H1 (cell line): Measurements from ENCODE around the gene ELL. TPM values are rescaled to one million over a fixed set of nuclear protein-coding genes. Genes with fewer than 3 reads are reported as not detected.

ENCODE experiments used
- CTCF ChIA-PET: fragments of 300-600 bp; sonication (Branson Sonifier 250); formaldehyde crosslinking; loops from one replicate; lab custom pipeline; 2021; ENCODE audit not compliant: partially characterized antibody; lab: Charles Lee
- POLR2A ChIA-PET: fragments of 300-600 bp; sonication (Branson Sonifier 250); formaldehyde crosslinking; loops from one replicate; lab custom pipeline; 2021; ENCODE audit warnings: inconsistent platforms; ENCODE audit not compliant: partially characterized antibody; lab: Charles Lee
- DNase-seq, 2 experiments: peaks; one replicate each; pipeline versions ENCODE4 v3.0.0 to v3.0.0-alpha.2; 2010 to 2022; ENCODE audit warnings: low spot score in 2 of 2, low read depth in 1 of 2, mixed read lengths in 1 of 2
- FAIRE-seq: peaks from 2 replicates; lab custom pipeline; 2011; peaks lifted over from hg19 to GRCh38; lab: Jason Lieb, UNC
- H2AFZ ChIP-seq: 2 replicates; pipeline ENCODE4 v1.8.1; 2012; ENCODE audit warnings: low read length, inconsistent platforms
- H2AK5ac ChIP-seq: 2 replicates; pipeline ENCODE4 v1.6.1; 2013; ENCODE audit warnings: low read depth, low read length
- H2BK120ac ChIP-seq: replicated peaks from 2 replicates; pipeline ENCODE3; 2013; ENCODE audit warnings: low read depth, low read length, inconsistent platforms
- H2BK12ac ChIP-seq: 2 replicates; pipeline ENCODE4 v1.6.1; 2013; ENCODE audit warnings: low read depth, low read length
- H2BK15ac ChIP-seq: 2 replicates; pipeline ENCODE4 v1.6.1; 2013; ENCODE audit warnings: low read length
- H2BK20ac ChIP-seq: 2 replicates; pipeline ENCODE4 v1.6.1; 2013; ENCODE audit warnings: low read length
- H2BK5ac ChIP-seq: 2 replicates; pipeline ENCODE4 v1.6.1; 2013; ENCODE audit warnings: low read depth, low read length
- H3K14ac ChIP-seq: 2 replicates; pipeline ENCODE4 v1.6.1; 2013; ENCODE audit warnings: inconsistent platforms; ENCODE audit not compliant: insufficient read length
- H3K18ac ChIP-seq: 2 replicates; pipeline ENCODE4 v1.6.1; 2013; ENCODE audit warnings: low read length; ENCODE audit errors: extremely low read depth
- H3K23ac ChIP-seq: 2 replicates; pipeline ENCODE4 v1.6.1; 2013; ENCODE audit warnings: inconsistent platforms; ENCODE audit not compliant: insufficient read length
- H3K23me2 ChIP-seq: 2 replicates; pipeline ENCODE4 v1.6.1; 2013; ENCODE audit warnings: low read depth, low read length
- H3K27ac ChIP-seq: 2 replicates; pipeline ENCODE4 v1.6.1; 2011; ENCODE audit warnings: low read depth, low read length, inconsistent platforms
- H3K27me3 ChIP-seq, 4 experiments: replicated peaks in 1 of 4; 1 replicate in 1 of 4; 2 replicates in 3 of 4; pipeline versions ENCODE4 v1.6.1 to v1.8.1; 2011 to 2013; ENCODE audit warnings: low read length in 3 of 4, mild to moderate bottlenecking in 3 of 4, inconsistent platforms in 2 of 4, mixed read lengths in 2 of 4, moderate library complexity in 1 of 4; ENCODE audit not compliant: control insufficient read depth in 3 of 4, insufficient read depth in 3 of 4; ENCODE audit errors: extremely low read depth in 1 of 4
- H3K36me3 ChIP-seq, 4 experiments: 2 replicates each; pipeline versions ENCODE4 v1.6.1 to v1.8.1; 2011 to 2013; ENCODE audit warnings: mild to moderate bottlenecking in 4 of 4, low read length in 3 of 4, moderate library complexity in 2 of 4, control low read depth in 1 of 4, inconsistent platforms in 1 of 4; ENCODE audit not compliant: insufficient read depth in 4 of 4, control insufficient read depth in 2 of 4
- H3K4ac ChIP-seq: replicated peaks from 2 replicates; pipeline ENCODE3; 2013; ENCODE audit warnings: low read length, low read depth, mixed read lengths, inconsistent platforms; ENCODE audit not compliant: insufficient read length
- H3K4me1 ChIP-seq, 4 experiments: replicated peaks in 1 of 4; 1 replicate in 1 of 4; 2 replicates in 3 of 4; pipeline versions ENCODE4 v1.6.1 to v1.8.1; 2011 to 2013; ENCODE audit warnings: low read length in 3 of 4, inconsistent platforms in 2 of 4, mixed read lengths in 1 of 4; ENCODE audit not compliant: insufficient read depth in 4 of 4, control insufficient read depth in 3 of 4
- H3K4me2 ChIP-seq, 2 experiments: 2 replicates each; pipeline versions ENCODE4 v1.6.1 to v1.8.1; 2011 to 2013; ENCODE audit warnings: low read depth in 2 of 2, low read length in 2 of 2, control low read depth in 1 of 2, inconsistent platforms in 1 of 2, mild to moderate bottlenecking in 1 of 2; ENCODE audit not compliant: insufficient read depth in 1 of 2
- H3K4me3 ChIP-seq, 4 experiments: fragments of 200-600, 300-600 bp in 1 of 4; sonication (generic), shearing (Covaris generic), sonication (Bioruptor Twin) in 1 of 4; 2 replicates each; pipeline versions ENCODE4 v1.5.1 to v1.8.1; 2011 to 2016; ENCODE audit warnings: low read length in 4 of 4, low read depth in 3 of 4, control low read depth in 2 of 4, inconsistent platforms in 2 of 4, mild to moderate bottlenecking in 2 of 4, mixed read lengths in 1 of 4, moderate library complexity in 1 of 4; ENCODE audit not compliant: insufficient read depth in 2 of 4; ENCODE audit errors: extremely low read depth in 1 of 4
- H3K56ac ChIP-seq: replicated peaks from 2 replicates; pipeline ENCODE3; 2013; ENCODE audit warnings: low read depth, mild to moderate bottlenecking, mixed read lengths, low read length, inconsistent platforms; ENCODE audit not compliant: insufficient read length
- H3K79me1 ChIP-seq: 2 replicates; pipeline ENCODE4 v1.6.1; 2013; ENCODE audit warnings: low read depth, low read length, control low read depth
- H3K79me2 ChIP-seq, 2 experiments: 2 replicates each; pipeline versions ENCODE4 v1.6.1 to v1.8.1; 2012 to 2013; ENCODE audit warnings: low read length in 2 of 2, mild to moderate bottlenecking in 2 of 2, inconsistent platforms in 1 of 2; ENCODE audit not compliant: insufficient read depth in 2 of 2, control insufficient read depth in 1 of 2
- H3K9ac ChIP-seq, 4 experiments: replicated peaks in 1 of 4; 1 replicate in 1 of 4; 2 replicates in 3 of 4; pipeline versions ENCODE4 v1.6.1 to v1.8.1; 2011 to 2013; ENCODE audit warnings: low read depth in 3 of 4, low read length in 3 of 4, control low read depth in 2 of 4, mild to moderate bottlenecking in 2 of 4, moderate library complexity in 2 of 4, inconsistent platforms in 1 of 4; ENCODE audit errors: extremely low read depth in 1 of 4
- H3K9me3 ChIP-seq, 2 experiments: 2 replicates each; pipeline versions ENCODE4 v1.6.1 to v1.8.1; 2012 to 2013; ENCODE audit warnings: mild to moderate bottlenecking in 2 of 2, moderate library complexity in 2 of 2, control low read depth in 1 of 2, inconsistent platforms in 1 of 2, low read depth in 1 of 2, low read length in 1 of 2, mixed read lengths in 1 of 2; ENCODE audit not compliant: insufficient read depth in 2 of 2
- H4K20me1 ChIP-seq, 2 experiments: replicated peaks in 1 of 2; 2 replicates each; pipeline versions ENCODE3 to v1.8.1; 2011 to 2013; ENCODE audit warnings: inconsistent platforms in 2 of 2, low read length in 2 of 2, mild to moderate bottlenecking in 1 of 2; ENCODE audit not compliant: insufficient read depth in 2 of 2, control insufficient read depth in 1 of 2
- H4K5ac ChIP-seq: 2 replicates; pipeline ENCODE4 v1.6.1; 2013; ENCODE audit warnings: low read length, low read depth, mixed read lengths, inconsistent platforms; ENCODE audit not compliant: insufficient read length
- H4K8ac ChIP-seq: 2 replicates; pipeline ENCODE4 v1.8.0; 2013; ENCODE audit warnings: mild to moderate bottlenecking, moderate library complexity, low read length, inconsistent platforms; ENCODE audit not compliant: insufficient read depth; ENCODE audit errors: extremely low read depth
- H4K91ac ChIP-seq: replicated peaks from 2 replicates; pipeline ENCODE3; 2013; ENCODE audit warnings: low read length, mixed read lengths, inconsistent platforms; ENCODE audit not compliant: insufficient read length
- HDAC2 ChIP-seq, 2 experiments: fragments of 300-600 bp in 1 of 2; sonication (generic) in 1 of 2; IDR thresholded peaks; 2 replicates each; pipeline ENCODE4 v1.6.1; 2011 to 2012; ENCODE audit warnings: low read depth in 2 of 2, low read length in 2 of 2, mild to moderate bottlenecking in 2 of 2, moderate library complexity in 2 of 2, borderline replicate concordance in 1 of 2, inconsistent platforms in 1 of 2
- KDM1A ChIP-seq: fragments of 200-600, 300-600 bp; sonication (generic); IDR thresholded peaks from 2 replicates; pipeline ENCODE4 v1.7.1; 2016; ENCODE audit warnings: mild to moderate bottlenecking, low read length, borderline replicate concordance
- MAFK ChIP-seq: IDR thresholded peaks from 2 replicates; pipeline ENCODE4 v1.6.1; 2012; ENCODE audit warnings: low read depth, mild to moderate bottlenecking, improper control_type of control experiment, low read length
- WGBS, 2 experiments: shearing (Covaris generic) in 1 of 2; methylation state at CpG; one replicate each; pipeline versions ENCODE4 v1.1.6 to v1.1.7; 2013 to 2015; ENCODE audit warnings: low lambda C conversion rate in 2 of 2, mixed read lengths in 2 of 2, inconsistent platforms in 1 of 2, low coverage in 1 of 2, missing lambda C conversion rate in 1 of 2; ENCODE audit not compliant: insufficient replicate concordance in 2 of 2, insufficient coverage in 1 of 2, insufficient read length in 1 of 2; ENCODE audit errors: extremely low coverage in 1 of 2, missing lambda C conversion rate in 1 of 2; 5-methylcytosine and 5-hydroxymethylcytosine counted together
- polyA plus RNA-seq, 7 experiments: library from polyadenylated mRNA; depleted of rRNA in 3 of 7; stranded (reverse) in 5 of 7; unstranded in 2 of 7; fragments of >200 nt in 5 of 7; fragments of 200-250 nt in 2 of 7; gene quantifications; 1 replicate in 5 of 7; 2 replicates in 1 of 7; 4 replicates in 1 of 7; pipeline versions ENCODE4 v1.2.1 to v1.2.3, GENCODE V29; 2011 to 2013; ENCODE audit warnings: missing spikeins in 2 of 7, mixed read lengths in 2 of 7
- total RNA-seq: library from RNA; stranded (reverse); fragmentation: NEBNext Ultra II Directional; extraction: Animal tissue kit (Norgen Biotek cat#: 25700); gene quantifications from 2 replicates; pipeline ENCODE4 v1.2.1, GENCODE V29; 2021

ELL gene
- total and polyA plus RNA-seq, 2 of the 8 experiments (the other 6 are each of a cell fraction or from before 2014, with no cell fraction given) = 5.2 to 10.5 TPM

- no peaks in the 10 kb centered on the region for H3K23me2 ChIP-seq
- 86% methylated on average over 37 of the region's 37 CpGs; no CpG with 5 or more reads in 1 of the 2 experiments for WGBS, 2 experiments
- H2BK15ac ChIP-seq = peak overlapping the region; percentile 25; the same call in 1 of the 2 replicates
- peaks cover 0 to 3% (median under 1%) of the 10 kb centered on the region in 4 experiments; a peak in 3 of 7 replicates for H3K27me3 ChIP-seq
- H3K14ac ChIP-seq = no peak overlapping the region
- no peak overlapping the region for H4K5ac ChIP-seq
- H4K91ac ChIP-seq = peak overlapping the region; percentile 2
- H4K8ac ChIP-seq = peak overlapping the region; percentile 29; the same call in 1 of the 2 replicates
- peak overlapping the region; percentile 75 for H3K4ac ChIP-seq
- DNase-seq = no peak
- no peaks in the 10 kb centered on the region for H3K79me1 ChIP-seq
- H3K9me3 ChIP-seq = no peaks in the 10 kb centered on the region
- no peak overlapping the region for H3K23ac ChIP-seq
- H3K56ac ChIP-seq = no peak overlapping the region
- H2AFZ ChIP-seq = 0 out of 2 replicates have a peak overlapping the region, but pooled peaks have one; percentile 12
- FAIRE-seq = no peak
- H3K36me3 ChIP-seq = no peaks in the 10 kb centered on the region
- peak overlapping the region; percentile 8; the same call in 1 of the 2 replicates for H2BK20ac ChIP-seq
- H3K27ac ChIP-seq = no peak overlapping the region
- ChIA-PET CTCF (interaction anchor here (0.7 to 12.8 kb wide), 10 partner anchors 8 to 118 kb away, joined by 3 to 174 read pairs (median 4); partner anchors contain the start of gene GDF15), POLR2A (interaction anchor here (0.8 to 3.4 kb wide), 7 partner anchors 20 to 126 kb away, joined by 3 to 12 read pairs (median 3); partner anchors contain the start of gene JUND)
- peak overlapping the region in 1 of 4 experiments; percentile 51; a peak in 3 of 8 replicates for H3K4me3 ChIP-seq
- peak overlapping the region; percentile 69; the same call in 1 of the 2 replicates for H2BK5ac ChIP-seq
- H3K18ac ChIP-seq = peak overlapping the region; percentile 38; the same call in 1 of the 2 replicates
- no peak overlapping the region for H2BK120ac ChIP-seq
- H3K4me2 ChIP-seq = peak overlapping the region; percentile 26 to 63; a peak in 2 of 4 replicates
- H2AK5ac ChIP-seq = 0 out of 2 replicates have a peak overlapping the region, but pooled peaks have one; percentile 33
- no peaks in the 10 kb centered on the region for H4K20me1 ChIP-seq
- peak overlapping the region; percentile 45; the same call in 1 of the 2 replicates for H2BK12ac ChIP-seq
- no peak overlapping the region; a peak in 2 of 7 replicates for H3K9ac ChIP-seq
- peaks cover 0 to 12% (median 4%) of the 10 kb centered on the region in 4 experiments; a peak in 5 of 7 replicates for H3K4me1 ChIP-seq
- TF ChIP-seq KDM1A (peak; percentile 95), HDAC2 (IDR thresholded peaks at IDR 0.05; ENCODE audit: borderline replicate concordance in 1 of 2, low read depth in 2 of 2, low read length in 2 of 2) (peak in 1 of 2 experiments; percentile 75; a peak in 1 of 4 replicates), MAFK (no peak)
- H3K79me2 ChIP-seq = no peaks in the 10 kb centered on the region
Measured at GRCh38 chr19:18396471-18397241, 125.2 kb downstream of the ELL start.
